CD14-positive monocyte (primary cell): ENCODE results near the gene TMEM140. TPM values are rescaled to one million over a fixed set of nuclear protein-coding genes. Genes with fewer than 3 reads are reported as not detected.
"Not testable (repeated sequence)": the region's sequence is repeated elsewhere in the genome, so short reads cannot be mapped to it uniquely, and the experiment has no call there.

Experiments
- DNase-seq, 3 donors: peaks; one replicate each; pipeline ENCODE4 v3.0.0-alpha.2; 2011 to 2022
- H2AFZ ChIP-seq: 2 replicates; pipeline ENCODE4 v1.6.0; 2012; ENCODE audit warnings: mild to moderate bottlenecking, low read depth, low read length, inconsistent platforms; ENCODE audit not compliant: insufficient read depth, poor library complexity, severe bottlenecking
- H3K27ac ChIP-seq, 2 donors: 1 replicate in 1 of 2; 2 replicates in 1 of 2; pipeline ENCODE4 v1.5.1; 2012 to 2013; ENCODE audit warnings: low read length in 2 of 2, control low read depth in 1 of 2, inconsistent platforms in 1 of 2, low read depth in 1 of 2, mild to moderate bottlenecking in 1 of 2
- H3K27me3 ChIP-seq, 2 donors: one replicate each; pipeline versions ENCODE4 v1.6.0 to v1.6.1; 2011 to 2013; ENCODE audit warnings: low read length in 2 of 2; ENCODE audit not compliant: control insufficient read depth in 2 of 2, insufficient read depth in 2 of 2
- H3K36me3 ChIP-seq, 2 donors: replicated peaks in 1 of 2; 1 replicate in 1 of 2; 2 replicates in 1 of 2; pipeline versions ENCODE4 v1.5.1 to v1.6.1; 2012 to 2013; ENCODE audit warnings: low read length in 2 of 2, control low read depth in 1 of 2, inconsistent platforms in 1 of 2, mild to moderate bottlenecking in 1 of 2; ENCODE audit not compliant: insufficient read depth in 2 of 2, control insufficient read depth in 1 of 2
- H3K4me1 ChIP-seq, 2 donors: 1 replicate in 1 of 2; 2 replicates in 1 of 2; pipeline versions ENCODE4 v1.5.1 to v1.6.1; 2012 to 2013; ENCODE audit warnings: low read length in 2 of 2, control low read depth in 1 of 2, inconsistent platforms in 1 of 2, mild to moderate bottlenecking in 1 of 2, moderate library complexity in 1 of 2; ENCODE audit not compliant: insufficient read depth in 2 of 2, control insufficient read depth in 1 of 2
- H3K4me2 ChIP-seq: replicated peaks from 2 replicates; pipeline ENCODE3; 2012; ENCODE audit warnings: low read length, moderate library complexity, mild to moderate bottlenecking; ENCODE audit not compliant: poor library complexity, severe bottlenecking; ENCODE audit errors: extremely low read depth
- H3K4me3 ChIP-seq, 3 experiments: fragments of 200-600 bp in 1 of 3; sonication (generic) in 1 of 3; replicated peaks in 1 of 3; 1 replicate in 2 of 3; 2 replicates in 1 of 3; pipeline ENCODE4 v1.5.1; 2011 to 2013; ENCODE audit warnings: low read length in 3 of 3, mild to moderate bottlenecking in 3 of 3, control low read depth in 2 of 3, low read depth in 2 of 3, inconsistent platforms in 1 of 3, moderate library complexity in 1 of 3
- H3K79me2 ChIP-seq: 2 replicates; pipeline ENCODE4 v1.6.0; 2012; ENCODE audit warnings: mild to moderate bottlenecking, control low read depth, inconsistent platforms, low read length, moderate library complexity; ENCODE audit not compliant: insufficient read depth
- H3K9ac ChIP-seq: 2 replicates; pipeline ENCODE4 v1.6.0; 2017; ENCODE audit warnings: low read length, mild to moderate bottlenecking; ENCODE audit not compliant: insufficient read depth, poor library complexity, severe bottlenecking
- H3K9me3 ChIP-seq, 2 donors: replicated peaks in 1 of 2; 1 replicate in 1 of 2; 2 replicates in 1 of 2; pipeline versions ENCODE4 v1.5.1 to v1.6.1; 2012 to 2013; ENCODE audit warnings: low read length in 2 of 2, control low read depth in 1 of 2; ENCODE audit not compliant: control insufficient read depth in 1 of 2, insufficient read depth in 1 of 2
- H4K20me1 ChIP-seq: 2 replicates; pipeline ENCODE4 v1.6.0; 2012; ENCODE audit warnings: mild to moderate bottlenecking, low read length, control low read depth, moderate library complexity; ENCODE audit not compliant: insufficient read depth
- H3K27ac Mint-ChIP-seq, 7 donors: one replicate each; pipeline ENCODE4 v1.8.0; 2020; ENCODE audit warnings: mild to moderate bottlenecking in 7 of 7, mixed read lengths in 7 of 7, moderate library complexity in 6 of 7, inconsistent platforms in 2 of 7
- H3K27me3 Mint-ChIP-seq, 3 donors: one replicate each; pipeline ENCODE4 v1.8.0; 2021 to 2022; ENCODE audit warnings: low read depth in 3 of 3, mild to moderate bottlenecking in 3 of 3, mixed read lengths in 3 of 3, moderate library complexity in 3 of 3, inconsistent platforms in 1 of 3
- H3K36me3 Mint-ChIP-seq, 2 donors: one replicate each; pipeline ENCODE4 v1.8.0; 2020; ENCODE audit warnings: mixed read lengths in 2 of 2, inconsistent platforms in 1 of 2, mild to moderate bottlenecking in 1 of 2
- H3K4me1 Mint-ChIP-seq: one replicate; pipeline ENCODE4 v1.8.0; 2020; ENCODE audit warnings: mild to moderate bottlenecking, mixed read lengths
- H3K4me3 Mint-ChIP-seq, 2 donors: one replicate each; pipeline ENCODE4 v1.8.0; 2020; ENCODE audit warnings: mild to moderate bottlenecking in 2 of 2, mixed read lengths in 2 of 2, moderate library complexity in 1 of 2
- H3K9me3 Mint-ChIP-seq, 7 donors: one replicate each; pipeline ENCODE4 v1.8.0; 2020 to 2022; ENCODE audit warnings: mixed read lengths in 7 of 7, mild to moderate bottlenecking in 6 of 7, moderate library complexity in 6 of 7, inconsistent platforms in 2 of 7
- WGBS: methylation state at CpG from one replicate; pipeline ENCODE4 v1.1.5; 2013; ENCODE audit warnings: missing lambda C conversion rate; ENCODE audit not compliant: insufficient coverage; 5-methylcytosine and 5-hydroxymethylcytosine counted together
- intact Hi-C, 2 donors: fragments of 100-400 bp; cut with micrococcal nuclease; formaldehyde crosslinking; loops; one replicate each; pipeline versions ENCODE4 v1.15.0 to v1.15.1; 2023
- polyA plus RNA-seq, 3 donors: library from polyadenylated mRNA; depleted of rRNA in 1 of 3; unstranded in 2 of 3; stranded (reverse) in 1 of 3; fragments of 300-500 nt in 2 of 3; fragments of >200 nt in 1 of 3; fragmentation: Illumina TruSeq in 2 of 3; gene quantifications; 1 replicate in 2 of 3; 2 replicates in 1 of 3; pipeline ENCODE4 v1.2.3, GENCODE V29; 2012 to 2021
- TF ChIP-seq, protein P1 (sequence below): fragments of 200-600 bp; IDR thresholded peaks from one replicate; pipeline ENCODE4 v1.8.0; 2022; ENCODE audit warnings: antibody characterized with exemption, mild to moderate bottlenecking

The TMEM140 gene
- polyA plus RNA-seq, 3 donors: 2.9 to 14.7 (median 10.6) TPM

DNA sequence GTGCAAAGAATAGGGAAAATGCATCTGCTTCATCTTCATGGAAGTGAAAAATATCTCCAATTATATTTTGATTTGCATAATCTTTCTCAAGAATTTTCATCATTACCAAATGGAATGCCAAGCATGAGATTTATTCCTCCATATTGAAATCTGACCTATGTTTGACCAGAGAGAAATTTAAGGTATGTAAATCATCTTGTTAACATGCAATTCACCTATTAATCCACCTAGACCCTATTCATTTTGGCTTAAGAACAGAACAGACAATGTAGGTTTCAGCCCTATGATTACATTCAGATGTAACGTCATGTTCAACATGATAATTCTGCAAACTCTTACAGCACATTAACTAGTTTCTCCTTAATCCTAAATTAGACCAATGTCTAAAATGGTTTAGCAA is 30.8 kb upstream of the TMEM140 start:
- no peak overlapping the region for H3K4me3 ChIP-seq
- H3K27me3 ChIP-seq: no peaks in the 10 kb centered on the region
- H3K9me3 ChIP-seq: peaks cover 0 to 21% of the 10 kb centered on the region in 2 donors
- H3K9ac ChIP-seq: no peak overlapping the region
- no peaks in the 10 kb centered on the region for H3K4me1 ChIP-seq
- no peaks in the 10 kb centered on the region for H4K20me1 ChIP-seq
- Mint-ChIP-seq H3K27ac (no peak overlapping the region), H3K27me3 (no peaks in the 10 kb centered on the region), H3K36me3 (no peaks in the 10 kb centered on the region), H3K4me1 (no peaks in the 10 kb centered on the region), H3K4me3 (no peak overlapping the region), H3K9me3 (peaks cover 7 to 27% (median 16%) of the 10 kb centered on the region in 7 donors)
- no peak overlapping the region for H2AFZ ChIP-seq
- no peaks in the 10 kb centered on the region for H3K36me3 ChIP-seq
- DNase-seq: no peak
- intact Hi-C loops: loop anchor here in 1 of 2 donors (10.0 kb wide), 1 partner anchor 48 kb away; no protein-coding TSS in a partner anchor
- TF ChIP-seq, protein P1, sequence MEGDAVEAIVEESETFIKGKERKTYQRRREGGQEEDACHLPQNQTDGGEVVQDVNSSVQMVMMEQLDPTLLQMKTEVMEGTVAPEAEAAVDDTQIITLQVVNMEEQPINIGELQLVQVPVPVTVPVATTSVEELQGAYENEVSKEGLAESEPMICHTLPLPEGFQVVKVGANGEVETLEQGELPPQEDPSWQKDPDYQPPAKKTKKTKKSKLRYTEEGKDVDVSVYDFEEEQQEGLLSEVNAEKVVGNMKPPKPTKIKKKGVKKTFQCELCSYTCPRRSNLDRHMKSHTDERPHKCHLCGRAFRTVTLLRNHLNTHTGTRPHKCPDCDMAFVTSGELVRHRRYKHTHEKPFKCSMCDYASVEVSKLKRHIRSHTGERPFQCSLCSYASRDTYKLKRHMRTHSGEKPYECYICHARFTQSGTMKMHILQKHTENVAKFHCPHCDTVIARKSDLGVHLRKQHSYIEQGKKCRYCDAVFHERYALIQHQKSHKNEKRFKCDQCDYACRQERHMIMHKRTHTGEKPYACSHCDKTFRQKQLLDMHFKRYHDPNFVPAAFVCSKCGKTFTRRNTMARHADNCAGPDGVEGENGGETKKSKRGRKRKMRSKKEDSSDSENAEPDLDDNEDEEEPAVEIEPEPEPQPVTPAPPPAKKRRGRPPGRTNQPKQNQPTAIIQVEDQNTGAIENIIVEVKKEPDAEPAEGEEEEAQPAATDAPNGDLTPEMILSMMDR: no peak
- no peak overlapping the region for H3K4me2 ChIP-seq
- no CpG with 5 or more reads among the region's 1 CpG for WGBS
- no peaks in the 10 kb centered on the region for H3K79me2 ChIP-seq
- no peak overlapping the region for H3K27ac ChIP-seq

DNA sequence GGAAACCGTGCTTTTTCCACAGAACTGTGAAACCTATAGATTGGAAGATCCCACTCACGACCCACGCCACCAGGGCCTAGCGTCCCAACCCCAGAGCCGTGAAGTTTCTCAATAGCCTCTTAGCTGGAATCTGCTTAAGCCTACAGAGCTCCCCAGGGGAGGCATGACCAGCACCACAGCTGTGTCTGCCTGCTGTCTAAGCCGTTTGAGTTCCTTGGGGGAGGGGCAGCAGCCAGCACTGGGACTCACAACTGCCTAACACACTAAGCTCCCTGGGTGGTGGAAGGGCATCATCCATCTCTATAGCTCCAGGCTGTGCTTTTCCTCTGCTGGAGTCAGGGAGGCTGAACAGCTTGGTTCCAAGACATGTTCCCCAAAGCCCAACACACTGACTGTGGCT is 26.0 kb upstream of the TMEM140 start:
- Histone ChIP-seq H3K4me3 (no peak overlapping the region), H3K36me3 (no peaks in the 10 kb centered on the region), H2AFZ (no peak overlapping the region), H3K9me3 (peaks cover 0 to 23% of the 10 kb centered on the region in 2 donors), H3K9ac (no peak overlapping the region), H4K20me1 (no peaks in the 10 kb centered on the region), H3K4me2 (no peak overlapping the region), H3K4me1 (no peaks in the 10 kb centered on the region), H3K79me2 (no peaks in the 10 kb centered on the region), H3K27ac (no peak overlapping the region), H3K27me3 (no peaks in the 10 kb centered on the region)
- Mint-ChIP-seq H3K27ac (no peak overlapping the region), H3K9me3 (peaks cover 9 to 28% (median 24%) of the 10 kb centered on the region in 7 donors), H3K4me3 (no peak overlapping the region), H3K36me3 (no peaks in the 10 kb centered on the region), H3K27me3 (no peaks in the 10 kb centered on the region), H3K4me1 (no peaks in the 10 kb centered on the region)
- WGBS: 100% methylated on average over 4 of the region's 6 CpGs
- intact Hi-C loops: no loop called here
- DNase-seq: no peak
- TF ChIP-seq, protein P1: no peak

DNA sequence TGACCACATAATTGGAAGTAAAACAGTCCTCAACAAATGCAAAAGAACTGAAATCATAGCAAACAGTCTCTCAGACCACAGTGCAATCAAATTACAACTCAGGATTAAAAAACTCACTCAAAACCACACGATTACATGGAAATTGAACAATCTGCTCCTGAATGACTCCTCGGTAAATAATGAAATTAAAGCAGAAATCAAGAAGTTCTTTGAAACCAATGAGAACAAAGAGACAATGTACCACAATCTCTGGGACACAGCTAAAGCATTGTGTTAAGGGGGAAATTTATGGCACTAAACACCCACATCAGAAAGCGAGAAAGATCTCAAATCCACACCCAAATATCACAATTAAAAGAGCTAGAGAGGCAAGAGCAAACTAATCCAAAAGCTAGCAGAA is 23.2 kb upstream of the TMEM140 start:
- no CpG with 5 or more reads among the region's 3 CpGs for WGBS
- H3K4me3 ChIP-seq, DNase-seq, H3K27me3 Mint-ChIP-seq, H3K4me1 Mint-ChIP-seq, H2AFZ ChIP-seq, H3K79me2 ChIP-seq, H3K36me3 Mint-ChIP-seq, H3K4me1 ChIP-seq, H3K9ac ChIP-seq, H3K4me3 Mint-ChIP-seq, H3K27ac ChIP-seq, H3K27me3 ChIP-seq, H4K20me1 ChIP-seq, intact Hi-C loops, H3K4me2 ChIP-seq, H3K36me3 ChIP-seq: not testable (repeated sequence)
- Mint-ChIP-seq H3K9me3 (peaks cover 9 to 31% (median 19%) of the 10 kb centered on the region in 7 donors), H3K27ac (peak overlapping the region in 1 of 7 donors; percentile 3)
- H3K9me3 ChIP-seq: peaks cover 0 to 16% of the 10 kb centered on the region in 2 donors
